HCT116 (cell line): ENCODE results near the gene ATP13A4. TPM values are rescaled to one million over a fixed set of nuclear protein-coding genes. Genes with fewer than 3 reads are reported as not detected.
"Not testable (repeated sequence)": the region's sequence is repeated elsewhere in the genome, so short reads cannot be mapped to it uniquely, and the experiment has no call there.

Experiments used
- ATAC-seq: fragments of 200-7000 bp; cut with Tn5 transposase; 2 replicates; pipeline ENCODE4 v1.9.1; 2020; ENCODE audit warnings: mild to moderate bottlenecking, moderate library complexity
- BruUV-seq: library from RNA; stranded (reverse); fragments of 400-500 nt; replicated peaks from 2 replicates; lab custom pipeline; 2021; lab: Mats Ljungman, UMichigan
- CTCF ChIA-PET: fragments of 300-600 bp; sonication (Branson Sonifier 250); formaldehyde crosslinking; loops from one replicate; lab custom pipeline; 2021; ENCODE audit warnings: antibody characterized with exemption; lab: Charles Lee
- POLR2A ChIA-PET: fragments of 300-600, 350-600 bp; sonication (Branson Sonifier 250); formaldehyde crosslinking; loops from one replicate; lab custom pipeline; 2021; ENCODE audit warnings: antibody characterized with exemption; lab: Charles Lee
- RAD21 ChIA-PET, 2 experiments: fragments of 300-600 bp; sonication (Branson Sonifier 250); formaldehyde crosslinking; loops; one replicate each; lab custom pipeline; 2023; ENCODE audit warnings: low total read pairs in 2 of 2; ENCODE audit not compliant: uncharacterized antibody in 2 of 2, unreplicated experiment in 2 of 2, low non-redundant PET in 1 of 2; lab: Charles Lee
- DNase-seq: peaks from one replicate; pipeline ENCODE4 v3.0.0-alpha.2; 2010; ENCODE audit warnings: low read depth, low spot score
- H2AFZ ChIP-seq: fragments of 200-600 bp; shearing (Covaris generic), sonication (generic); 2 replicates; pipeline ENCODE4 v1.6.1; 2017; ENCODE audit warnings: low read depth, mixed run types, mixed read lengths, antibody characterized with exemption, low read length; ENCODE audit not compliant: poor library complexity, severe bottlenecking
- H3K27ac ChIP-seq: 2 replicates; pipeline ENCODE4 v1.5.1; 2012; ENCODE audit warnings: low read depth, low read length
- H3K27me3 ChIP-seq: fragments of 200-600 bp; sonication (generic); 2 replicates; pipeline ENCODE4 v1.6.1; 2016; ENCODE audit warnings: mixed run types, low read length, mixed read lengths; ENCODE audit not compliant: insufficient read depth
- H3K36me3 ChIP-seq, 2 experiments: fragments of 200-500 bp in 1 of 2; fragments of 200-600 bp in 1 of 2; sonication (Bioruptor generic) in 1 of 2; sonication (generic) in 1 of 2; 2 replicates each; pipeline versions ENCODE4 v1.5.1 to v1.6.1; 2014 to 2016; ENCODE audit warnings: low read length in 2 of 2, inconsistent platforms in 1 of 2, mixed read lengths in 1 of 2, mixed run types in 1 of 2; ENCODE audit not compliant: insufficient read depth in 2 of 2, control insufficient read depth in 1 of 2
- H3K4me1 ChIP-seq, 2 experiments: fragments of 200-600 bp in 1 of 2; sonication (generic) in 1 of 2; 2 replicates each; pipeline versions ENCODE4 v1.5.1 to v1.6.1; 2012 to 2017; ENCODE audit warnings: low read length in 2 of 2, inconsistent platforms in 1 of 2, mild to moderate bottlenecking in 1 of 2, mixed read lengths in 1 of 2, mixed run types in 1 of 2, moderate library complexity in 1 of 2; ENCODE audit not compliant: insufficient read depth in 2 of 2, control insufficient read depth in 1 of 2
- H3K4me2 ChIP-seq: fragments of 200-600 bp; sonication (generic); 2 replicates; pipeline ENCODE4 v1.6.1; 2017; ENCODE audit warnings: mixed run types, low read length, mixed read lengths
- H3K4me3 ChIP-seq, 2 experiments: fragments of 200-600 bp in 1 of 2; sonication (generic) in 1 of 2; replicated peaks in 1 of 2; 2 replicates each; pipeline ENCODE4 v1.5.1; 2011 to 2016; ENCODE audit warnings: low read length in 2 of 2, control low read depth in 1 of 2, low read depth in 1 of 2, mild to moderate bottlenecking in 1 of 2, mixed read lengths in 1 of 2, mixed run types in 1 of 2
- H3K79me2 ChIP-seq: fragments of 200-600 bp; sonication (generic); 2 replicates; pipeline ENCODE4 v1.6.1; 2017; ENCODE audit warnings: mild to moderate bottlenecking, mixed run types, low read length, moderate library complexity, mixed read lengths; ENCODE audit not compliant: insufficient read depth
- H3K9ac ChIP-seq: fragments of 200-600 bp; sonication (generic); 2 replicates; pipeline ENCODE4 v1.6.1; 2016; ENCODE audit warnings: low read length, mixed read lengths
- H3K9me2 ChIP-seq: fragments of 200-600 bp; sonication (generic), shearing (Covaris generic); 2 replicates; pipeline ENCODE4 v1.6.1; 2017; ENCODE audit warnings: mixed run types, mild to moderate bottlenecking, moderate library complexity; ENCODE audit not compliant: insufficient read depth
- H3K9me3 ChIP-seq, 2 experiments: fragments of 200-500 bp in 1 of 2; fragments of 200-600 bp in 1 of 2; sonication (Bioruptor generic) in 1 of 2; sonication (generic) in 1 of 2; 2 replicates each; pipeline ENCODE4 v1.6.1; 2014 to 2017; ENCODE audit warnings: low read length in 2 of 2, mixed read lengths in 2 of 2, inconsistent platforms in 1 of 2, low read depth in 1 of 2, mild to moderate bottlenecking in 1 of 2, mixed run types in 1 of 2, moderate library complexity in 1 of 2; ENCODE audit not compliant: control insufficient read depth in 1 of 2, insufficient read depth in 1 of 2
- H4K20me1 ChIP-seq: fragments of 200-600 bp; sonication (generic), shearing (Covaris generic); 2 replicates; pipeline ENCODE4 v1.6.1; 2017; ENCODE audit warnings: mixed run types, mild to moderate bottlenecking, moderate library complexity; ENCODE audit not compliant: insufficient read depth
- TCF7L2 ChIP-seq: IDR thresholded peaks from 2 replicates; pipeline ENCODE4 v1.7.0; 2011; ENCODE audit warnings: borderline replicate concordance, inconsistent platforms; ENCODE audit not compliant: insufficient read depth, insufficient read length; ENCODE audit errors: extremely low read depth
- intact Hi-C: fragments of 100-400 bp; cut with micrococcal nuclease; formaldehyde crosslinking; loops from 2 replicates; pipeline ENCODE4 v1.10.0; 2022
- total RNA-seq: library from RNA; stranded (reverse); gene quantifications from one replicate; pipeline ENCODE4 v1.2.1, GENCODE V29; 2021; ENCODE audit not compliant: unreplicated experiment
- TF ChIP-seq, protein P1 (sequence below): IDR thresholded peaks from 2 replicates; pipeline ENCODE4 v1.6.1; 2012

Gene ATP13A4
- total RNA-seq, 1 experiment from 2014 or later = 0.15 TPM

GRCh38 chr3:193530231-193531165 lies 24.2 kb downstream of the ATP13A4 start:
- H3K4me1 ChIP-seq = no peaks in the 10 kb centered on the region
- H3K9me2 ChIP-seq = no peaks in the 10 kb centered on the region
- no TSS peak for BruUV-seq
- H2AFZ ChIP-seq = no peak overlapping the region
- no peaks in the 10 kb centered on the region for H3K36me3 ChIP-seq
- no peak for DNase-seq
- no peak for ATAC-seq
- TF ChIP-seq, protein P1, sequence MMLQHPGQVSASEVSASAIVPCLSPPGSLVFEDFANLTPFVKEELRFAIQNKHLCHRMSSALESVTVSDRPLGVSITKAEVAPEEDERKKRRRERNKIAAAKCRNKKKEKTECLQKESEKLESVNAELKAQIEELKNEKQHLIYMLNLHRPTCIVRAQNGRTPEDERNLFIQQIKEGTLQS = no peak
- no peak for TF ChIP-seq TCF7L2
- H3K27ac ChIP-seq = no peak overlapping the region
- ChIA-PET RAD21 (no interaction called here), CTCF (no interaction called here), POLR2A (no interaction called here)
- intact Hi-C loops = no loop called here
- no peaks in the 10 kb centered on the region for H3K79me2 ChIP-seq
- no peak overlapping the region for H3K4me3 ChIP-seq
- H3K9me3 ChIP-seq = no peaks in the 10 kb centered on the region
- no peak overlapping the region for H3K4me2 ChIP-seq
- H3K9ac ChIP-seq = no peak overlapping the region
- peaks cover 32% of the 10 kb centered on the region for H3K27me3 ChIP-seq
- H4K20me1 ChIP-seq = no peaks in the 10 kb centered on the region; the same call in 1 of the 2 replicates

DNA sequence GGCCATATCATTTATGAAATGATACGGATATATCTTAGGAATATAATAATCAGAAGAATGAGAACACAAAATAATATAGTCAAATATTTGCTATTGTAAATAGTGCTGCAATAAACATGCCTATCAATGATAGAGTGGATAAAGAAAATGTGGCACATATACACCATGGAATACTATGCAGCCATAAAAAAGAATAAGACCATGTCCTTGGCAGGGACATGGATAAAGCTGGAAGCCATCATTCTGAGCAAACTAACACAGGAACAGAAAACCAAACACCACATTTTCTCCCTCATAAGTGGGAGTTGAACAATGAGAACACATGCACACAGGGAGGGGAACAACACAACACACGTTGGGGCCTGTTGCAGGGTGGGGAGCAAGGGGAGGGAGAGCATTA lies 28.6 kb downstream of the ATP13A4 start:
- H2AFZ ChIP-seq, H3K9me2 ChIP-seq, H3K9me3 ChIP-seq, H3K9ac ChIP-seq, BruUV-seq, H3K79me2 ChIP-seq, H3K4me1 ChIP-seq, intact Hi-C loops, POLR2A ChIA-PET, RAD21 ChIA-PET, H3K4me3 ChIP-seq, H4K20me1 ChIP-seq, H3K4me2 ChIP-seq, ATAC-seq, H3K27ac ChIP-seq, DNase-seq, CTCF ChIA-PET, H3K36me3 ChIP-seq: not testable (repeated sequence)
- H3K27me3 ChIP-seq = peaks cover 18% of the 10 kb centered on the region
